HG03135 (cell line): Measurements from ENCODE around the gene TNIP1.

Source experiments
- ATAC-seq: cut with Tn5 transposase; IDR thresholded peaks from one replicate; pipeline ENCODE4 v1.9.1; 2021; ENCODE audit warnings: mild to moderate bottlenecking, moderate library complexity; ENCODE audit not compliant: unreplicated experiment

TNIP1 gene

GRCh38 chr5:151085517-151086041 lies 4.7 kb upstream of the TNIP1 start:
- no peak for ATAC-seq

GRCh38 chr5:151084363-151084762 lies 3.5 kb upstream of the TNIP1 start:
- no peak for ATAC-seq

- ATAC-seq, result no peak
Measured at GRCh38 chr5:151083081-151083676, 2.3 kb upstream of the TNIP1 start.

GRCh38 chr5:151082282-151082902 lies 1.6 kb upstream of the TNIP1 start:
- ATAC-seq, result no peak

- ATAC-seq, result no peak
Measured at GRCh38 chr5:151081431-151082281, 822 bp upstream of the TNIP1 start.

GRCh38 chr5:151079838-151080612 lies 809 bp downstream of the TNIP1 start:
- ATAC-seq, result no peak

GRCh38 chr5:151078490-151079262 lies 2.2 kb downstream of the TNIP1 start:
- peak; percentile 45 for ATAC-seq

- ATAC-seq, result no peak
Measured at GRCh38 chr5:151077967-151078366, 2.9 kb downstream of the TNIP1 start.

- no peak for ATAC-seq
Measured at GRCh38 chr5:151077419-151077818, 3.4 kb downstream of the TNIP1 start.

- no peak for ATAC-seq
Measured at GRCh38 chr5:151076616-151077015, 4.2 kb downstream of the TNIP1 start.

- ATAC-seq, result no peak
Measured at GRCh38 chr5:151075698-151076331, 5.0 kb downstream of the TNIP1 start.

- no peak for ATAC-seq
Measured at GRCh38 chr5:151074557-151074956, 6.3 kb downstream of the TNIP1 start.

GRCh38 chr5:151073280-151073679 lies 7.6 kb downstream of the TNIP1 start:
- ATAC-seq, result no peak

GRCh38 chr5:151072630-151073025 lies 8.2 kb downstream of the TNIP1 start:
- no peak for ATAC-seq

- ATAC-seq, result no peak
Measured at GRCh38 chr5:151071848-151072629, 8.8 kb downstream of the TNIP1 start.

GRCh38 chr5:151071021-151071420 lies 9.8 kb downstream of the TNIP1 start:
- ATAC-seq, result no peak

GRCh38 chr5:151070449-151070848 lies 10.4 kb downstream of the TNIP1 start:
- ATAC-seq, result no peak

GRCh38 chr5:151068433-151069197 lies 12.2 kb downstream of the TNIP1 start:
- peak; percentile 50 for ATAC-seq
